GM19193 (cell line): ENCODE results near the gene MIB1.

Experiments used
- POLR2A ChIP-seq: IDR thresholded peaks from 4 replicates; pipeline ENCODE4 v1.6.1; 2011; ENCODE audit not compliant: insufficient read depth, insufficient read length; ENCODE audit errors: extremely low read depth

Gene MIB1

DNA sequence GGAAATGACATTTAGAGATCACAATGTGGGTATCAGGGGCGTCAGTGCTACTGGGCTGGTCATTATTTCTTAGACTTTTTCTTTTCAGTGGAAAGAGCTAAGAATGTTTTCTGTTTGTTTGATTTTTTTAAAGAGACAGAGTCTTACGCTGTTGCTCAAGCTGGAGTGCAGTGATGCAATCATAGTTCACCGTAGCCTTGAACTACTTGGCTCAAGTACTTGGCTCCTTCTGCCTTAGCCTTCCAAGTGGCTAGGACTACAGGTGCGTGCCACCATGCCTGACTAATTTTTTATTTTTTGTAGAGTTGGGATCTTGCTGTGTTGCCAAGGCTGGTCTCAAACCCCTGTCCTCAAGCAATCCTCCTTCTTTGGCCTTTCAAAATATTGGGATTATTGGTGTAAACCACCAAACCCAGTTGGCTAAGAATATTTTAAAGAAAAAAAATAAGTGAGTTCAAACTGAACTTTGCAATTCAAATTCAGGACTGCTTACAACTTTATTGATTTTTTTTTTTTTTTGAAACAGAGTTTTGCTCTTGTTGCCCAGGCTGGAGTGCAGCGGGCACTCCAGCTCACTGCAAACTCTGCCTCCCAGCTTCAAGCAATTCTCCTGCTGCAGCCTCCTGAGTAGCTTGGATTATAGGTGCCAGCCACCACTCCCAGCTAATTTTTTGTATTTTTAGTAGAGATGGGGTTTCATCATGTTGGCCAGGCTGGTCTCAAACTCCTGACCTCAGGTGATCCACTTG lies 154.2 kb downstream of the MIB1 start:
- TF ChIP-seq POLR2A: no peak

- TF ChIP-seq POLR2A: no peak
Observed at GRCh38 chr18:21896732-21897336, 156.2 kb downstream of the MIB1 start.

DNA sequence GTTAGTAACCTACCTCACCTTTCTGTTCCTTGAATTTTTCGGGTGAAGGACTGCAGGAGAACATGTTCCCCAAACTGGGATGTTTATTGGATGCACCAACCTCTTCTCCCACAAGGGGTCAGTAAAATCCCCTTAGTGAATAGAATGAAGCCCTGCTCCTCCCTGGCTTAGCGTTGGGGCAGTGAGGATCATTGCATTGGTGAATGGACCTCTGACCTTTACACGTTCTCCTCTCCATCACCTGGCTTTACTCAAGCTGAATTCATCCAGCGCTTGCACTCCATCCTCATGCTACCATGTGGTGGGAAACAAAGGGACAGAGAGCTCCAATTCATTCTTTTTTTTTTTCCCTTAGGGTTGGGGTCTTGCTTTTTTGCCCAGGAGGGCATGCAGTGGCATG lies 157.2 kb downstream of the MIB1 start:
- no peak for TF ChIP-seq POLR2A

GRCh38 chr18:21900605-21901352 lies 160.2 kb downstream of the MIB1 start:
- TF ChIP-seq POLR2A: no peak

- TF ChIP-seq POLR2A: no peak
Observed at GRCh38 chr18:21901423-21901945, 160.9 kb downstream of the MIB1 start.

DNA sequence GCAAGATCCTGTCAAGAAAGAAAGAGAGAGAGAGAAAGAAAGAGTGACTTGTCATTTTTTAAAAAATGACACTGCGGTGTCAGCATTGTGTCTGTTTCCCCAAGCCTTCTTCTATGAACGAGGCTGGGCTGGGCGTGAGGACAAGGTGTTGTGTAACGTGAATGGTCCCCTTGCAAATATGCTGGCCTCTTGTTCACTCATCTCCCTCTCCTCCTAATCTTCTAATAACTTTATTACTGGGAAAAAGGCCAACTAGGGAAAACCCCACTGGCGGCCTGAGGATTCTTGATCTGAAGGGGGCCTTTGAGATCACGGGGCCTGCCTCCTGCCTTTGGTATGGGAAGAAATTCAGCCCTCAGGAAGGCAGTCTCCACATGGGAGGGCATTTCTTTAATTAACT lies 163.1 kb downstream of the MIB1 start:
- TF ChIP-seq POLR2A: no peak

DNA sequence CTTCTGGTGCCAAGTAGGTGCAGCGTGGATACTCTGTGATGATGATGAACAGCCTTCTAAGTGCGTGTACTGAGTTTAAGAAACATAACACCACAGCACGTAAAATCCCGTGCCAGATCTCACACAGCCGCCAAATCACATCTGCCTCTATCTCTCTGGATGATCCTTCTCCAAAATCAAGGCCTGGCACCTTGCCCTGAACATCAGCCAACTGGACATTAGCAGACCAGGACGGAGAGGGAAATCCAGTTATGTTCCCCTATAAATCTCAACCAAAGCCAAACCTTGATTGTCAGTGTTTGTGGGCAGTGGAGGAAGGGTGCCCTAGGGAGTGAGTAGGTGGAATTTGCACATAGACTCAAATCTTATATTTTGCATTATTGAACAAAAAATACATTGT lies 164.3 kb downstream of the MIB1 start:
- no peak for TF ChIP-seq POLR2A

- TF ChIP-seq POLR2A: no peak
Observed at GRCh38 chr18:21907451-21907850, 166.9 kb downstream of the MIB1 start.

DNA sequence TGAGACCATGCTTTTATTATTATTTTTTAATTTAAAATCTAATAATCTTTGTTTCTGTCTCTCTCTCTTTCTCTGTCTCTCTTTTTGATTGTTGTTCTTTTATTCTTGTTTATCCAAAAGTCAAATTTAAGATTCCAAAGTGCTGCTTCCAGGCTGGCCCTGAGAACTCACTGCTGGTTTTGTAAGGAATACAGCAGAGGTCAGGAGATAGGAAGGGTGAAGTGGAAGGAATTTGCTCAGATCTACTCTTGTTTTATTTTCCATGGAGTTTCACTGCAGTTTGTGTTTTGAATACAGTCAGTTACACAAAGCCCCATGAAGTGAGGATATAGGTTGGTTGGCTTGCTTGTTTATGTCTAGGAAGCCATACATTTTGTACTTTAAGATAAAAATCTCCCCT lies 168.1 kb downstream of the MIB1 start:
- TF ChIP-seq POLR2A: no peak

- TF ChIP-seq POLR2A: no peak
Observed at GRCh38 chr18:21910906-21911305, 170.3 kb downstream of the MIB1 start.

- TF ChIP-seq POLR2A: no peak
Observed at GRCh38 chr18:21911551-21911950, 171.0 kb downstream of the MIB1 start.

- no peak for TF ChIP-seq POLR2A
Observed at GRCh38 chr18:21912339-21913239, 172.0 kb downstream of the MIB1 start.

GRCh38 chr18:21914739-21915319 lies 174.2 kb downstream of the MIB1 start:
- TF ChIP-seq POLR2A: no peak

- no peak for TF ChIP-seq POLR2A
Observed at GRCh38 chr18:21915546-21915945, 175.0 kb downstream of the MIB1 start.
